Placental epithelial cell (primary cell): ENCODE results near the gene ZNF529. TPM values are rescaled to one million over a fixed set of nuclear protein-coding genes. Genes with fewer than 3 reads are reported as not detected.

Experiments
- total RNA-seq: library from RNA; depleted of rRNA; stranded (reverse); fragments of >200 nt; gene quantifications from 2 replicates; pipeline ENCODE4 v1.2.3, GENCODE V29; 2012

ZNF529 gene
- total RNA-seq = 9.4 and 12.4 TPM in 2 replicates

DNA sequence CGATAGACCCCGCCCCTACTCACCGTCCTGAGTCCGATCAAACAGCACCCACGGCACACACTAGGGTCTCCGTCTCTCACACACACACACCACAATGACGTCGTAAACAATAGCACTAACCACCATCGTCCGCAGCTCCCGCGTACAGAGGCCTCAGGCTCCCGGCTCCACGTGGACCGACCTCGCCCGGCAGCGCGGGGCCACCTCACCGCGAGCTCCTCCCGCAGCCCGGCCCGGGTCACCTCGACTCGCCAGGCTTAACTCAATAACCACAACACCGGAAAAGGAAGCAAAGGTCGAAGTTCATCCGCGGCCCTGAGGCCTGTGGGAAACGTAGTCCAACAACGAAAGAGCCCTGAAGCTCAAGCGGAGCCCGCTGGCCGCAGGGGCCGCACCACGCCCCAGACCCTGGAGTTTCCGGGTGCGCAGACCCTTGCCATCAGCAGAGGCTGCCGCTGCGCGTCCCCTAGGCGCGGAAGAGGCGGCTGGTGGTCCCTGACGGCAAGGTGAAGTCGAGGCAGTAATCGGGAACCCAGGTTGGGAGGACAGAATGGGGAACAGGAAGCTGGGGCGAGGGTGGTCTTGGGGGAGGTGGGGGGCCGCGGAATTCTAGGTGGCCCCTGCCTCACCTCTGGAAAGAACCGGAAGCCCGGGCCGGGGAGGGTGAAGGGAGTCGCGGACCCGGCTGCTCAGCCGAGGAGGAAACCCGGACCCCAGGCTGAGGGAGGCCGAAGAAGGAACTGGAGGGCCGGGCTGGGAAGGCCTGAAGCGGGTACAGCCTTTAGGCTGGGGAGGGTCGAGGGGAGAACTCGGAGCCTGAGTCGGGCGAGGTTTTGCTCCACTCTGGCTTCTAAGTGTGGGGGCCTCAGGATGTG is at the start of gene ZNF529:
Gene ZNF529, minus strand, starts transcription at position 273 of the 875 bp plus-strand sequence. CDS start 946 bp downstream, outside the sequence.

DNA sequence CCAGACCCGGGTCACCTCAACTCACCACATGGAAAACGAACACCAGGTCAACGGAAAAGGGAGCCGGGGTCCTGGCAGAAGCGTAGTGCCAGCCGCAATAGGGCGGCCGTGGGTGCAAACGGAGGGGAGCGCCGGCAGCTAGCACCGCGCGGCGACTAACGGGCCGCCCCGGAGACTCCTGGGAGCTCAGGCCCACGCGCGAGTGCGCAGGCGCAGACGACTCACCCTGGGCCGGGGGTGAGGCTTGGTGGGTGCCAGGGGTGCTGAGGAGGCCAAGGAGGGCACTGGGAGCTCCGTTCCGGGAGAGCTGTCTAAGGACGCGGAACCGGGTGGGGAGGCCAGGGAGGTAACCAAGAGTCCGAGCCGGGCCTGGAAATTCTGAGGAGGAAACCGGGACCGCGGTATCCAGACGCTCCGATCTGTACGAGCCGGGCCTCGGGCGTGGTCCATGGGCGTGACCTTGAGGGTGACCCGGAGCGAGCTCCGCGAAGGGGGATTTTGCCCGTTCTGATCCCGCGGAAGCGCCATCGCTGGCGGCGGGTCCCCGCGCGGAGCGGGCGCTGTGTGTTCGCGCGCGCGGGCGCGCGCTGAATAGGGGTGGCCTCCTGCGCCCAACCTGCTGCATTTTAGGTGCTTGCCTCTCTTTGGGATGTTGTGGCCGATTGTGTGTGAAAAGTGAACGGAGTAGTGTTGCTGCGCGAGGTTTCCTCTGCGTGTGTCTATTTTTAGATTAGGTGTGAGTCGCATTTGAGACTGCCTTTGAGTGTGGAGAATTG is 32.2 kb upstream of the ZNF529 start, which contains the start of gene ZNF382:
Gene ZNF382, plus strand, starts transcription at position 213 of the 776 bp plus-strand sequence. CDS start 4,602 bp downstream, outside the sequence.

GRCh38 chr19:36528194-36528920 is 44.7 kb downstream of the ZNF529 start, which contains the start of gene ZNF260:
ZNF260 (minus strand) TSS chr19:36528271; CDS start chr19:36515238, 13,033 bp downstream.

Other genes starting within 250 kb of the ZNF529 start
- gene ZFP14, start 194.1 kb downstream of the ZNF529 start, total RNA-seq = 1.6 and 3.9 TPM in 2 replicates
- gene ZFP82, start 154.6 kb downstream of the ZNF529 start, total RNA-seq = 8.2 and 10.2 TPM in 2 replicates
- 5.9 and 6.7 TPM in 2 replicates for gene ZNF566, start 83.7 kb downstream of the ZNF529 start, total RNA-seq
- gene ZNF260, start 45.0 kb downstream of the ZNF529 start, total RNA-seq = 18.1 and 27.1 TPM in 2 replicates
- gene ZNF382, start 32.0 kb upstream of the ZNF529 start, total RNA-seq = 5.3 and 11.8 TPM in 2 replicates
- 11.6 and 12.6 TPM in 2 replicates for gene ZNF461, start 93.5 kb upstream of the ZNF529 start, total RNA-seq
- gene ZNF567, start 114.3 kb upstream of the ZNF529 start, total RNA-seq = 7.7 and 8.6 TPM in 2 replicates
- gene ZNF850, start 199.5 kb upstream of the ZNF529 start, total RNA-seq = 4.7 and 4.9 TPM in 2 replicates